Stimulated activated CD8-positive, alpha-beta memory T cell treated with anti-CD3 and anti-CD28 coated beads, Interleukin-15, amount 100 ng/mL, for 48 hours (primary cell): ENCODE measurements around the gene CDK2.
"Not testable (repeated sequence)": the region's sequence is repeated elsewhere in the genome, so short reads cannot be mapped to it uniquely, and the experiment has no call there.

Experiments
- DNase-seq, 2 donors: peaks; one replicate each; pipeline ENCODE4 v3.0.0-alpha.2; 2020; ENCODE audit warnings: low read depth in 2 of 2

CDK2 gene

GRCh38 chr12:55966408-55967281 is at the start of gene CDK2:
Gene CDK2, plus strand, starts transcription at chr12:55966830. Its CDS starts 179 bp downstream, at chr12:55967009.
- DNase-seq: peak; percentile 85 to 88

GRCh38 chr12:55919032-55919431 is 47.6 kb upstream of the CDK2 start:
- DNase-seq: not testable (repeated sequence)

GRCh38 chr12:55922126-55922525 is 44.5 kb upstream of the CDK2 start:
- DNase-seq: no peak

GRCh38 chr12:55923648-55924047 is 43.0 kb upstream of the CDK2 start:
- not testable (repeated sequence) for DNase-seq

GRCh38 chr12:55925371-55925770 is 41.3 kb upstream of the CDK2 start:
- DNase-seq: no peak

- DNase-seq: no peak
These were observed 40.5 kb upstream of the CDK2 start for GRCh38 chr12:55925870-55926737.

GRCh38 chr12:55926738-55927587 is 39.7 kb upstream of the CDK2 start:
- DNase-seq: peak; percentile 93 to 95

- DNase-seq: peak; percentile 61 to 62
These were observed 38.8 kb upstream of the CDK2 start, which contains the start of gene PYM1 for GRCh38 chr12:55927588-55928502. Gene PYM1, minus strand, starts transcription at chr12:55927894. Its CDS starts 133 bp downstream, at chr12:55927761.

- DNase-seq: peak; percentile 81 to 83
These were observed 37.3 kb upstream of the CDK2 start for GRCh38 chr12:55929306-55929791.

- DNase-seq: peak; percentile 73 to 76
These were observed 35.8 kb upstream of the CDK2 start, which contains the start of gene DGKA for GRCh38 chr12:55930771-55931316. Gene DGKA, plus strand, starts transcription at chr12:55931162. Its CDS starts 5,342 bp downstream, at chr12:55936504.

GRCh38 chr12:55931317-55931779 is 35.3 kb upstream of the CDK2 start:
- DNase-seq: no peak

- no peak for DNase-seq
These were observed 34.7 kb upstream of the CDK2 start for GRCh38 chr12:55931780-55932550.

GRCh38 chr12:55932551-55932910 is 34.1 kb upstream of the CDK2 start:
- no peak for DNase-seq

GRCh38 chr12:55933169-55933798 is 33.3 kb upstream of the CDK2 start:
- no peak for DNase-seq

GRCh38 chr12:55933799-55934742 is 32.6 kb upstream of the CDK2 start:
- no peak for DNase-seq

- DNase-seq: no peak
These were observed 31.9 kb upstream of the CDK2 start for GRCh38 chr12:55934773-55935172.

- DNase-seq: no peak
These were observed 30.9 kb upstream of the CDK2 start for GRCh38 chr12:55935738-55936151.
